ENCODE results near the gene SPSB2. TPM values are rescaled to one million over a fixed set of nuclear protein-coding genes. Genes with fewer than 3 reads are reported as not detected.

The SPSB2 gene
- total and polyA plus RNA-seq, 9 of the 15 experiments (the other 6 are each of a cell fraction or from before 2014, with no cell fraction given): 0.10 to 10.6 (median 1.9) TPM

GRCh38 chr12:6861391-6861790, 11.7 kb downstream of the SPSB2 start (continued):
- TF ChIP-seq POLR2B (IDR thresholded peaks at IDR 0.05; ENCODE audit: low read depth, partially characterized antibody) (no peak), THRAP3 (IDR thresholded peaks at IDR 0.05; ENCODE audit: borderline replicate concordance) (no peak), LCOR (CRISPR knock-in tag; IDR thresholded peaks at IDR 0.05) (no peak), NKRF (IDR thresholded peaks at IDR 0.05; ENCODE audit: borderline replicate concordance) (no peak), MED1 (CRISPR knock-in tag; IDR thresholded peaks at IDR 0.05; ENCODE audit: borderline replicate concordance) (no peak), USF1 (CRISPR knock-in tag; IDR thresholded peaks at IDR 0.05) (no peak), MAFF (IDR thresholded peaks at IDR 0.05; ENCODE audit: low read length) (no peak), KDM4B (IDR thresholded peaks at IDR 0.05; ENCODE audit: borderline replicate concordance in 2 of 2, low read depth in 1 of 2) (no peak)

- no TSS peak for BruUV-seq (replicated peaks)
- H4K20me1 ChIP-seq (replicated peaks; ENCODE audit: control insufficient read depth, insufficient read depth, low read length): no peaks in the 10 kb centered on the region
- no peak overlapping the region for H3K9ac ChIP-seq (ENCODE audit: insufficient read depth in 1 of 2, low read depth in 2 of 2, low read length in 2 of 2)
- ATAC-seq: no peak
- H3K9me3 ChIP-seq (replicated peaks; ENCODE audit: control insufficient read depth, insufficient read depth, low read depth, low read length): no peaks in the 10 kb centered on the region
- H3K4me3 ChIP-seq: no peak overlapping the region
- H3K4me1 ChIP-seq (replicated peaks in 1 of 2; ENCODE audit: control insufficient read depth in 2 of 2, insufficient read depth in 2 of 2, low read length in 2 of 2): peaks cover under 1 to 2% of the 10 kb centered on the region in 2 experiments; a peak in 3 of 5 replicates
- H3K79me2 ChIP-seq (ENCODE audit: control insufficient read depth, insufficient read depth, low read length): no peaks in the 10 kb centered on the region
- no peak overlapping the region for H3K27ac ChIP-seq (ENCODE audit: extremely low read depth, low read depth, low read length)
- ChIA-PET CTCF (ENCODE audit: low intra/inter-chr PET ratio) (no interaction called here), POLR2A (interaction anchor here (0.6 to 1.3 kb wide), 2 partner anchors 8 to 44 kb away, joined by 3 to 10 read pairs; partner anchors contain the start of gene USP5)
- intact Hi-C loops (cut with micrococcal nuclease) (no loop called here), in situ Hi-C loops (cut with MboI) (no loop called here)
- no peak overlapping the region for H2AFZ ChIP-seq (ENCODE audit: low read depth, low read length)
- H3K36me3 ChIP-seq (ENCODE audit: control insufficient read depth, insufficient read depth, low read length): peaks cover 91% of the 10 kb centered on the region
- DNase-seq (ENCODE audit: extremely low read depth in 1 of 4, low spot score in 3 of 4): no peak
- H3K9me1 ChIP-seq (ENCODE audit: control insufficient read depth, insufficient read depth, low read length): no peaks in the 10 kb centered on the region
- no peak overlapping the region for H3K4me2 ChIP-seq (ENCODE audit: insufficient read depth, low read length)
- FAIRE-seq: no peak
- 100% methylated on average over 5 of the region's 7 CpGs for WGBS (ENCODE audit: insufficient coverage, low coverage, missing lambda C conversion rate)
- TF ChIP-seq ESRRA (IDR thresholded peaks at IDR 0.05; ENCODE audit: borderline replicate concordance, low read depth): no peak
- H3K27me3 ChIP-seq (ENCODE audit: control insufficient read depth in 2 of 2, insufficient read depth in 2 of 2, low read length in 2 of 2): no peaks in the 10 kb centered on the region
These were observed 12.2 kb downstream of the SPSB2 start for GRCh38 chr12:6860942-6861341.

Measured in K562 (cell line).